Mesothelial cell of epicardium (in vitro differentiated cells): Measurements from ENCODE around the gene ANO3. TPM values are rescaled to one million over a fixed set of nuclear protein-coding genes. Genes with fewer than 3 reads are reported as not detected.
A peak's percentile ranks its signal among the peaks of the same experiment; 100 is the strongest.

Experiments
- DNase-seq, 2 experiments: peaks; one replicate each; pipeline ENCODE4 v3.0.0; 2021; ENCODE audit warnings: low spot score in 2 of 2; ENCODE audit not compliant: unreplicated experiment in 2 of 2
- H3K27ac Mint-ChIP-seq: 2 replicates; pipeline ENCODE4 v1.8.0; 2021; ENCODE audit warnings: mixed read lengths
- H3K27me3 Mint-ChIP-seq: 2 replicates; pipeline ENCODE4 v1.8.0; 2021; ENCODE audit warnings: low read depth, mixed read lengths
- H3K36me3 Mint-ChIP-seq: 2 replicates; pipeline ENCODE4 v1.8.0; 2021; ENCODE audit warnings: mixed read lengths
- H3K4me1 Mint-ChIP-seq: 2 replicates; pipeline ENCODE4 v1.8.0; 2021; ENCODE audit warnings: mixed read lengths
- H3K4me3 Mint-ChIP-seq: 2 replicates; pipeline ENCODE4 v1.8.0; 2021; ENCODE audit warnings: mild to moderate bottlenecking, moderate library complexity, mixed read lengths
- H3K9me3 Mint-ChIP-seq: 2 replicates; pipeline ENCODE4 v1.8.0; 2021; ENCODE audit warnings: mixed read lengths
- total RNA-seq: library from RNA; stranded (reverse); gene quantifications from 3 replicates; pipeline ENCODE4 v1.2.1, GENCODE V29; 2021
- TF ChIP-seq, protein P1 (sequence below): fragments of 200-600 bp; sonication (generic); IDR thresholded peaks from one replicate; pipeline ENCODE4 v1.5.0; 2021; ENCODE audit warnings: antibody characterized with exemption; ENCODE audit not compliant: unreplicated experiment

ANO3 gene
- total RNA-seq, 1 donor from 2014 or later, result 0.13 TPM

DNA sequence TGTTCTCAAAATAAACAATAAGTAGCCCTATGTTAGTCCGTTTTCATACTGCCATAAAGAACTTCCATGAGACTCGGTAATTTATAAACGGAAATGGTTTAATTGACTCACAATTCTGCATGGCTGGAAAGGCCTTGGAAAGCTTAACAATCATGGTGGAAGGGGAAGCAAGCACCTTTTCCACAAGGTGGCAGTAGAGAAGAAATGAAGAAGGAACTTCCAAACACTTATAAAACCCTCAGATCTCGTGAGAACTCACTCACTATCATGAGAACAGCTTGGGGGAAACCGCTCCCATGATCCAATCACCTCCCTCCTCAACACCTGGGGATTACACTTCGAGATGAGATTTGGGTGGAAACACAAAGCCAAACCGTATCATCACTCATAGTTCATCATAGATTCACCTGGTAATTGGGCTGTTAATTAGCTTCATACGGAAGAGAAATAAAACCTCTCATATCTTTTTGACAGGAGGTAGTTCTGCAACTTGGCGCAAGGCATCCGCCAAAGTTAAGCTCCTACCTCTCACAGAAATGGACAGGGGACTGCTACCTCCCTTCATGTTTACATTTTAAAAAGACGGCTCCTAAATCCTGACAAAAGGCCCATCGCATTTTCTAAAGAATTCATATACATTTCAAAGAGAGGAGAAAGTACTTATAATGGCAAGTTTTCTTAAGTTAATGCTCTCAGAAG is 191.1 kb downstream of the ANO3 start:
- H3K9me3 Mint-ChIP-seq, result no peaks in the 10 kb centered on the region
- no peaks in the 10 kb centered on the region for H3K36me3 Mint-ChIP-seq
- peak overlapping the region; percentile 46 for H3K4me3 Mint-ChIP-seq
- TF ChIP-seq, protein P1, sequence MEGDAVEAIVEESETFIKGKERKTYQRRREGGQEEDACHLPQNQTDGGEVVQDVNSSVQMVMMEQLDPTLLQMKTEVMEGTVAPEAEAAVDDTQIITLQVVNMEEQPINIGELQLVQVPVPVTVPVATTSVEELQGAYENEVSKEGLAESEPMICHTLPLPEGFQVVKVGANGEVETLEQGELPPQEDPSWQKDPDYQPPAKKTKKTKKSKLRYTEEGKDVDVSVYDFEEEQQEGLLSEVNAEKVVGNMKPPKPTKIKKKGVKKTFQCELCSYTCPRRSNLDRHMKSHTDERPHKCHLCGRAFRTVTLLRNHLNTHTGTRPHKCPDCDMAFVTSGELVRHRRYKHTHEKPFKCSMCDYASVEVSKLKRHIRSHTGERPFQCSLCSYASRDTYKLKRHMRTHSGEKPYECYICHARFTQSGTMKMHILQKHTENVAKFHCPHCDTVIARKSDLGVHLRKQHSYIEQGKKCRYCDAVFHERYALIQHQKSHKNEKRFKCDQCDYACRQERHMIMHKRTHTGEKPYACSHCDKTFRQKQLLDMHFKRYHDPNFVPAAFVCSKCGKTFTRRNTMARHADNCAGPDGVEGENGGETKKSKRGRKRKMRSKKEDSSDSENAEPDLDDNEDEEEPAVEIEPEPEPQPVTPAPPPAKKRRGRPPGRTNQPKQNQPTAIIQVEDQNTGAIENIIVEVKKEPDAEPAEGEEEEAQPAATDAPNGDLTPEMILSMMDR, result peak; percentile 22
- H3K4me1 Mint-ChIP-seq, result peaks cover 3% of the 10 kb centered on the region
- H3K27me3 Mint-ChIP-seq, result peaks cover 15% of the 10 kb centered on the region
- DNase-seq, result no peak
- no peak overlapping the region for H3K27ac Mint-ChIP-seq

DNA sequence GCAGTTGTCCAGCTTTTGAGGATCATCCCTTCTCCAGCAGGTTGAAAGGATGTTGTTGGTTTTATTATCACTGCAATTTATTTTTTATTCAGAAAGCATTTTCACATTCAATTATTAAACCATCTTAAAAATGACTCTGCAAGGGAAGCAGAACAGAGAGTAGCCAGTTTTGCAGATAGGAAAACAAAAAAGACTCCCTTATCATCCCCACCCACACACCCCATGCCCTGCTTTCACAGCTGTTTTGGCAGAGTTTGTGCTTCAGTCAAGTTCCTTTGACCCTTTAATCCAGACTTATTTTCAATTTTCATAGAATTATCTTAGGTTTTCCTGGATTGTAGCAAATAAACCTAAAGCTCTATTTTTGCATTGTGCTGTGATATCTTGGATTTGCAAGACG is 195.8 kb downstream of the ANO3 start:
- H3K27ac Mint-ChIP-seq, result no peak overlapping the region
- H3K4me1 Mint-ChIP-seq, result no peaks in the 10 kb centered on the region
- no peaks in the 10 kb centered on the region for H3K9me3 Mint-ChIP-seq
- H3K4me3 Mint-ChIP-seq, result no peak overlapping the region
- H3K36me3 Mint-ChIP-seq, result no peaks in the 10 kb centered on the region
- TF ChIP-seq, protein P1, result no peak
- H3K27me3 Mint-ChIP-seq, result peaks cover 15% of the 10 kb centered on the region
- DNase-seq, result no peak

DNA sequence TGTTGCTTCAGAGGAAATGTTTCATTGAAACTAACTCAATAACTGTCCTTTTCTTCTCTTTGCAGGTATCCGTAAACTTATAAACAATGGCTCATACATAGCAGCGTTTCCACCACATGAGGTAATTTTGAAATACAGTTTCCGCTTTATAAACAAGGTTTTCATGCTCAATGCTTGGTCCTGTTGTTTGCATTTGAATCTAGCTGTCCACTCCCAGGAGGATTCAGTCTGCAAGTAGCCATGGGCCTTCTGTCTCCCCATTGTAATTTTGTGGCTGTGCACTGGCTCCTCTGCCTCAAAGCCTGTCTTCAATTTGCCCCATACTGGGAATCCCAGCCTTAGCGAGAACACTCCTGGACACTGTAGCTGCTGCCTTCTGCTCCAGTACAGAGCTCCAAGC is 205.4 kb downstream of the ANO3 start:
- H3K4me1 Mint-ChIP-seq, result no peaks in the 10 kb centered on the region
- peaks cover 9% of the 10 kb centered on the region for H3K27me3 Mint-ChIP-seq
- TF ChIP-seq, protein P1, result no peak
- H3K9me3 Mint-ChIP-seq, result peaks cover 5% of the 10 kb centered on the region
- DNase-seq, result no peak
- H3K4me3 Mint-ChIP-seq, result no peak overlapping the region
- no peaks in the 10 kb centered on the region for H3K36me3 Mint-ChIP-seq
- H3K27ac Mint-ChIP-seq, result no peak overlapping the region

DNA sequence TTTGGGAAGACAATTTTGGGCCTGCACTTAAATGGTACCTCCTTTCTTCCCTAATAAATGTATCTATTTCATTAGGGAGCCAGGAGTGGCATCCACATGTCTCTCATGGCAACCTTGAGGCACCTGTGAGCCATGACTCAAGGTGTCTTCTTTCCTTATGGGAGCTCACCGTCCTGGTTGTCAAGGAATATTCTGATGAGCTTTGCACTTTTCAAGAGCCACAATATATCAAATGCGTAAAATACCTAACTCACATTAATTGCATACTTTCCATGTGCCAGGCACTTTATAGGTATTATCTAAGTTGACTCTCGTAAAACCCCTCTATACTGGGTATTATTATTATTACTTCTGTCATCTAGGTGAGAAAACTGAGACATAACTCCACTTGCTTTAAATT is 207.6 kb downstream of the ANO3 start:
- H3K27me3 Mint-ChIP-seq, result no peaks in the 10 kb centered on the region
- no peak for DNase-seq
- H3K4me3 Mint-ChIP-seq, result no peak overlapping the region
- peaks cover 5% of the 10 kb centered on the region for H3K9me3 Mint-ChIP-seq
- H3K27ac Mint-ChIP-seq, result no peak overlapping the region
- no peaks in the 10 kb centered on the region for H3K36me3 Mint-ChIP-seq
- TF ChIP-seq, protein P1, result no peak
- H3K4me1 Mint-ChIP-seq, result no peaks in the 10 kb centered on the region

DNA sequence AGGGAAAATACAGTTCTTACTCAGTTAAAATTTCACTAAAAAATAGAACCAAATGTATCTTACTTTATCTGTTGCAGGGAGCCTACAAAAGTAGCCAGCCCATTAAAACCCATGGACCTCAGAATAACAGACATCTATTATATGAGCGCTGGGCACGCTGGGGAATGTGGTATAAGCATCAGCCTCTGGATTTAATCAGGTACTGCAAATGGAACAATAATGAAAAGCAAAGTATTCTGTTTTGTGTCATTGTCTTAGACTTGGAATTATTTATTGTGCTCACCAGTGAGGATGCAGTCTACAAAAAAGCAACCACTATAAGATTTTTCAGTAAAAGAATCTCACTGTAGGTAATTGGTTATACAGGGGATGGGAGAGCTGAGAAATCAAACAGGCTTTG is 209.9 kb downstream of the ANO3 start:
- Mint-ChIP-seq H3K27ac (no peak overlapping the region), H3K36me3 (no peaks in the 10 kb centered on the region), H3K27me3 (peaks cover 8% of the 10 kb centered on the region), H3K4me3 (no peak overlapping the region), H3K4me1 (no peaks in the 10 kb centered on the region), H3K9me3 (peaks cover 5% of the 10 kb centered on the region)
- DNase-seq, result no peak
- TF ChIP-seq, protein P1, result no peak
